Subcutaneous adipose tissue (tissue), 4 donors: ENCODE results near the gene PHAF1. TPM values are rescaled to one million over a fixed set of nuclear protein-coding genes. Genes with fewer than 3 reads are reported as not detected.

Experiments used
- total RNA-seq, 4 donors: library from RNA; depleted of rRNA; stranded (reverse); fragments of >200 nt; gene quantifications; one replicate each; pipeline ENCODE4 v1.1.0, GENCODE V29; 2016
- TF ChIP-seq, protein P1 (sequence below): fragments of 450-650 bp; IDR thresholded peaks from one replicate; pipeline ENCODE4 v1.5.1; 2016; ENCODE audit warnings: low read depth, mild to moderate bottlenecking, control low read depth, antibody characterized with exemption, moderate library complexity

The PHAF1 gene
- total RNA-seq, 4 donors from 2014 or later = 15.1 to 30.1 (median 19.1) TPM

DNA sequence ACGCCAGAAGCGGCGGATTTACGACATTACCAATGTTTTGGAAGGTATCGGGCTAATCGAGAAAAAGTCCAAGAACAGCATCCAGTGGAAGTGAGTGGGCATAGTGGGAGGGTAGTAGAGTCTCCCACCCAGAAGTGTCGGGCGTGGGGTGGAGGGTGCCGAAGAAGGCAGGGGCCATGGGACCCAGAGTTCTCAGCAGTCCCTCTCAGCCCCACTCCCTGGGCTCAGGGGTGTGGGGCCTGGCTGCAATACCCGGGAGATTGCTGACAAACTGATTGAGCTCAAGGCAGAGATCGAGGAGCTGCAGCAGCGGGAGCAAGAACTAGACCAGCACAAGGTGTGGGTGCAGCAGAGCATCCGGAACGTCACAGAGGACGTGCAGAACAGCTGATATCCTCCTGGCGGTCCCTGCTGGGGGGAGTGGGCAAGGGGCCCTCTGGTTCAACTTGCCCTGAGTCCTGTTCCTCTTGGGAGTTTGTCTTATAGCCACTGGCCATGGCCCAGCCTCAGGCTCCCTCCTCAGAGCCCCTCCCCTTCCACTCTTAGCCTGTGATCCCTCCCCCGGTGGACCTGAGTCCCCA is 83.1 kb downstream of the PHAF1 start:
- TF ChIP-seq, protein P1, sequence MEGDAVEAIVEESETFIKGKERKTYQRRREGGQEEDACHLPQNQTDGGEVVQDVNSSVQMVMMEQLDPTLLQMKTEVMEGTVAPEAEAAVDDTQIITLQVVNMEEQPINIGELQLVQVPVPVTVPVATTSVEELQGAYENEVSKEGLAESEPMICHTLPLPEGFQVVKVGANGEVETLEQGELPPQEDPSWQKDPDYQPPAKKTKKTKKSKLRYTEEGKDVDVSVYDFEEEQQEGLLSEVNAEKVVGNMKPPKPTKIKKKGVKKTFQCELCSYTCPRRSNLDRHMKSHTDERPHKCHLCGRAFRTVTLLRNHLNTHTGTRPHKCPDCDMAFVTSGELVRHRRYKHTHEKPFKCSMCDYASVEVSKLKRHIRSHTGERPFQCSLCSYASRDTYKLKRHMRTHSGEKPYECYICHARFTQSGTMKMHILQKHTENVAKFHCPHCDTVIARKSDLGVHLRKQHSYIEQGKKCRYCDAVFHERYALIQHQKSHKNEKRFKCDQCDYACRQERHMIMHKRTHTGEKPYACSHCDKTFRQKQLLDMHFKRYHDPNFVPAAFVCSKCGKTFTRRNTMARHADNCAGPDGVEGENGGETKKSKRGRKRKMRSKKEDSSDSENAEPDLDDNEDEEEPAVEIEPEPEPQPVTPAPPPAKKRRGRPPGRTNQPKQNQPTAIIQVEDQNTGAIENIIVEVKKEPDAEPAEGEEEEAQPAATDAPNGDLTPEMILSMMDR = no peak

GRCh38 chr16:67193536-67193935 is 83.8 kb downstream of the PHAF1 start:
- TF ChIP-seq, protein P1 = no peak

DNA sequence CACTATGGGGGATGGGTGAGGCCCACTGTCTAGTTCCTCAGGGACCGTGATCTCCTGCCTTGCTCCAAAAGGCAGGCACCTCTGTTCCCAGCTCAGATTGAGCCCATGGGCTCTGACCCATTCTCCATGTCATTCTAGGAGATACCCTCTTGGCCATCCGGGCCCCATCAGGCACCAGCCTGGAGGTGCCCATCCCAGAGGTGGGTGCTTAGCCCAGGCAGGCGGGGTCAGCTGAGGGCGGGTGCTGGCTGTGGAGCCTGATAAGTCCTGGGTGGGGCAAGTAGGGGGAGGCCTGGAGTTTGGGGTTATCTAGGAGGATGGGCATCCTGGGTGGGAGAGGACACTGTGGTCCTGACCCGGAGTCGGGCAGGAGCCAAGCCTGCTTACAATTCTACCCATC is 84.5 kb downstream of the PHAF1 start:
- TF ChIP-seq, protein P1 = no peak

DNA sequence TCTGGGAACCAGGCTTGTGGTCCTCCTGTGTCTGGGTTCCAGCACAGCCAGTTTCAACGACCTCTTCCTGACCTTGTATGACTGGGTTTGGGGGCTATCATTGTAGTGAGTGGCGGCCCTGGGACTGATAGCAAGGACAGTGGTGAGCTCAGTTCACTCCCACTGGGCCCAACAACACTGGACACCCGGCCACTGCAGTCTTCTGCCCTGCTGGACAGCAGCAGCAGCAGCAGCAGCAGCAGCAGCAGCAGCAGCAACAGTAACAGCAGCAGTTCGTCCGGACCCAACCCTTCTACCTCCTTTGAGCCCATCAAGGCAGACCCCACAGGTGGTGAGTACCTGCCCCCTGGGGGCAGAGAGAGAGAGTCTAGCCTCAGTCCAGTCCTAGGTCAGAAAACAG is 85.9 kb downstream of the PHAF1 start:
- TF ChIP-seq, protein P1 = no peak

DNA sequence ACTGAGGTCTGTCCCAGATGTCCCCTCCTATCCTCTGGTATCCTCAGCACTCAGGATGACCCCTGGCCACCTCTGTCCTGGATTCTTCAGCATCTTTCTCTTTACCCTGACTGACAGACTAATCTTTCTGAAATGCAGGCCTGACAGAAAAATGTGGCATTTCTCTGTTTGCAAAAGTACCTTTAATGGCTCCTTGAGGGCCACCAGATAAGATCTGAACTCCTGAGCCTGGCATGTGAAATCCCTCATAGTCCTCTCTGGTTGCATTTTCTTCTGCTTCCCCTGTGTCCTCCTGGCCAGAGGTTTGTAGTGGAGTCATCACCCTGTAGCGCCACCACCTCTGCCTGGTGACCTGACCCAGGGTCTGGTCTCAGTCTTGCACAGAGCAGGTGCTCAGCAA is 87.1 kb downstream of the PHAF1 start:
- TF ChIP-seq, protein P1 = no peak

- TF ChIP-seq, protein P1 = no peak
These were observed 88.0 kb downstream of the PHAF1 start for GRCh38 chr16:67197704-67198103.

Other genes with a start within 250 kb of the PHAF1 start
- gene PDP2, start 229.4 kb upstream of the PHAF1 start, total RNA-seq = 10 to 100 TPM; 16.5 to 43.3 (median 31.1) TPM
- not detected for gene CDH16, start 191.1 kb upstream of the PHAF1 start, total RNA-seq
- gene RRAD, start 184.4 kb upstream of the PHAF1 start, total RNA-seq = 10 to 100 TPM in 2 of 4 donors, 1 to 10 TPM in 2; 2.4 to 15.9 (median 9.8) TPM
- 10 to 100 TPM; 59.2 to 67.0 (median 63.7) TPM for gene CIAO2B, start 175.5 kb upstream of the PHAF1 start, total RNA-seq
- 10 to 100 TPM; 26.9 to 56.7 (median 35.1) TPM for gene CES2, start 174.4 kb upstream of the PHAF1 start, total RNA-seq
- 1 to 10 TPM in 3 of 4 donors, under 1 TPM in 1; 0.16 to 3.1 (median 1.9) TPM for gene CES3, start 148.7 kb upstream of the PHAF1 start, total RNA-seq
- 10 to 100 TPM in 1 of 4 donors, 1 to 10 TPM in 3; 5.4 to 25.2 (median 6.6) TPM for gene CES4A, start 121.4 kb upstream of the PHAF1 start, total RNA-seq
- gene CBFB, start 80.8 kb upstream of the PHAF1 start, total RNA-seq = 10 to 100 TPM; 35.2 to 46.2 (median 42.4) TPM
- gene B3GNT9, start 41.1 kb downstream of the PHAF1 start, total RNA-seq = 1 to 10 TPM; 2.8 to 5.9 (median 4.6) TPM
- gene TRADD, start 50.0 kb downstream of the PHAF1 start, total RNA-seq = 10 to 100 TPM in 3 of 4 donors, 1 to 10 TPM in 1; 6.7 to 42.3 (median 33.6) TPM
- 10 to 100 TPM in 3 of 4 donors, 1 to 10 TPM in 1; 4.2 to 13.2 (median 11.7) TPM for gene FBXL8, start 50.0 kb downstream of the PHAF1 start, total RNA-seq
- gene HSF4, start 54.8 kb downstream of the PHAF1 start, total RNA-seq = 10 to 100 TPM; 17.3 to 44.3 (median 35.1) TPM
- gene NOL3, start 60.6 kb downstream of the PHAF1 start, total RNA-seq = 100 to 1,000 TPM in 1 of 4 donors, 10 to 100 TPM in 3; 22.9 to 106 (median 57.4) TPM
- 10 to 100 TPM; 10.1 to 36.9 (median 12.5) TPM for gene MATCAP1, start 74.0 kb downstream of the PHAF1 start, total RNA-seq
- gene EXOC3L1, start 80.2 kb downstream of the PHAF1 start, total RNA-seq = 10 to 100 TPM in 1 of 4 donors, 1 to 10 TPM in 2, under 1 TPM in 1; 0.17 to 13.8 (median 1.7) TPM
- 10 to 100 TPM; 48.1 to 70.8 (median 58.9) TPM for gene E2F4, start 82.2 kb downstream of the PHAF1 start, total RNA-seq
- gene ELMO3, start 89.2 kb downstream of the PHAF1 start, total RNA-seq = 1 to 10 TPM in 1 of 4 donors, under 1 TPM in 3; 0.51 to 1.5 (median 0.93) TPM
- 10 to 100 TPM; 21.9 to 36.1 (median 33.3) TPM for gene TMEM208, start 117.2 kb downstream of the PHAF1 start, total RNA-seq
- 10 to 100 TPM; 10.3 to 83.3 (median 20.9) TPM for gene FHOD1, start 137.5 kb downstream of the PHAF1 start, total RNA-seq
- gene SLC9A5, start 139.0 kb downstream of the PHAF1 start, total RNA-seq = 1 to 10 TPM in 3 of 4 donors, not detected in 1; 1.0 to 2.3 (median 1.3) TPM
- 10 to 100 TPM in 2 of 4 donors, 1 to 10 TPM in 2; 2.4 to 13.2 (median 10.2) TPM for gene PLEKHG4, start 169.6 kb downstream of the PHAF1 start, total RNA-seq
- gene KCTD19, start 216.8 kb downstream of the PHAF1 start, total RNA-seq = under 1 TPM in 1 of 4 donors, not detected in 3; under 0.01 TPM
- under 1 TPM in 1 of 4 donors, not detected in 3; 0.17 TPM for gene LRRC36, start 216.9 kb downstream of the PHAF1 start, total RNA-seq